Gastrocnemius medialis (tissue), 4 donors: ENCODE measurements around the gene TNS1.

Experiments
- CTCF ChIP-seq, 5 experiments: fragments of 450-650 bp in 3 of 5; fragments of 200-600 bp in 2 of 5; sonication (generic) in 2 of 5; IDR thresholded peaks in 4 of 5; conservative IDR thresholded peaks in 1 of 5; 1 replicate in 4 of 5; 2 replicates in 1 of 5; pipeline ENCODE4 v1.5.1; 2016 to 2019; ENCODE audit warnings: antibody characterized with exemption in 5 of 5, mild to moderate bottlenecking in 3 of 5, moderate library complexity in 3 of 5
- POLR2A ChIP-seq, 2 donors: fragments of 450-650 bp; IDR thresholded peaks; one replicate each; pipeline ENCODE4 v1.6.1; 2017; ENCODE audit warnings: antibody characterized with exemption in 2 of 2, mild to moderate bottlenecking in 2 of 2, moderate library complexity in 2 of 2

DNA sequence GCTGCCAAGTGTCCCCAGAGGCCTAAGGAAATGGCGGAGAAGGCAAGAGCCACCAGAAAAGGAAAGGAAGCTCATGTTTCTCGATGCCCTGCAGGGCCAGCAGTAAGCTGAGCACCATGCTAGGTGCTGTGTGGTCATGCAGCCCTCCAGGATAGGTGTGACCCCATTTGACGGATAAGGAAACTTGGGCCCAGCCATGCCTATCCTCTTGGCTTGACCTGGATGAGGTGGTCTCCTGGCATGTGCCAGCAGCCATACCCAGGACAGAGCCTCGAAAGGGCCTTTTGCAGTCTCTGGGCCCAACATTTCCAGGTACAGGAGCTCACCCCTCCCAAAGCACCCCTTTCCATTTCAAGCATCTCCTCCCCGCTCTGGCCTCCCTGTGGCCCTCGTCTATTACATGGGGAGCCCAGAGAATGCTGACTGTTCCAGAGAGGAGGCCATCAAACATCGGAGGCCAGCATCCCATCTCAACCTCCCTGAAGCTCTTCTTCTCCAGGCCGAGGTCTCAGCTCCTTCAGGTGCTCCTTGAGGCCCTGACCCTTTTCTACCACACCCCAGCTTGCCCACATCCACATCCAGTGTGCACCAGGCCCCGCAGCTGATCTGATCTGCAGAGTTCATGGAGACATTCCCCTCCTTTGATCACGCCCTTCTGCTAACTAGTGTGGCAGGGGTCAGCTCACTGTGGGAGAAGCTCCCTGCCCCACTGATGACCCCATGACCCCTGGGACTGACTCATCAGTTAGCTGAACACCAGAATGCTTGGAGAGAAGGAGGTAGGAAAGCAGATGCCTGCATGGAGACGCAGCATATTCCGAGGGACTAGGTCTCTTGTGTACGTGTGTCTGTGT is 208.4 kb downstream of the TNS1 start:
- TF ChIP-seq POLR2A (IDR thresholded peaks at IDR 0.05) (no peak), CTCF (IDR thresholded peaks at IDR 0.05 in 4 of 5, conservative IDR thresholded peaks at IDR 0.05 in 1 of 5) (no peak)
